HG03039 (cell line): ENCODE data around the gene FOXC1.

Experiments used
- ATAC-seq: cut with Tn5 transposase; IDR thresholded peaks from one replicate; pipeline ENCODE4 v1.9.1; 2021; ENCODE audit warnings: mild to moderate bottlenecking, moderate library complexity; ENCODE audit not compliant: unreplicated experiment

Gene FOXC1

GRCh38 chr6:1598886-1599285 is 10.8 kb upstream of the FOXC1 start:
- no peak for ATAC-seq

GRCh38 chr6:1599469-1599868 is 10.2 kb upstream of the FOXC1 start:
- ATAC-seq, result no peak

GRCh38 chr6:1600063-1600763 is 9.5 kb upstream of the FOXC1 start:
- no peak for ATAC-seq

- ATAC-seq, result no peak
Measured at GRCh38 chr6:1600764-1601157, 9.0 kb upstream of the FOXC1 start.

GRCh38 chr6:1601158-1602048 is 8.3 kb upstream of the FOXC1 start:
- no peak for ATAC-seq

- no peak for ATAC-seq
Measured at GRCh38 chr6:1602049-1602713, 7.5 kb upstream of the FOXC1 start.

- no peak for ATAC-seq
Measured at GRCh38 chr6:1603708-1604107, 6.0 kb upstream of the FOXC1 start.

- ATAC-seq, result no peak
Measured at GRCh38 chr6:1604158-1605003, 5.3 kb upstream of the FOXC1 start.

- no peak for ATAC-seq
Measured at GRCh38 chr6:1605004-1605892, 4.5 kb upstream of the FOXC1 start.

- ATAC-seq, result no peak
Measured at GRCh38 chr6:1605893-1606779, 3.6 kb upstream of the FOXC1 start.

- ATAC-seq, result no peak
Measured at GRCh38 chr6:1606780-1607515, 2.8 kb upstream of the FOXC1 start.

- ATAC-seq, result no peak
Measured at GRCh38 chr6:1607516-1608221, 2.0 kb upstream of the FOXC1 start.

GRCh38 chr6:1608222-1609040 is 1.3 kb upstream of the FOXC1 start:
- no peak for ATAC-seq

GRCh38 chr6:1609041-1609647 is 571 bp upstream of the FOXC1 start:
- ATAC-seq, result no peak

GRCh38 chr6:1610497-1611321 is 994 bp downstream of the FOXC1 start:
- ATAC-seq, result no peak

- ATAC-seq, result no peak
Measured at GRCh38 chr6:1611322-1611571, 1.5 kb downstream of the FOXC1 start.
